Stromal cell of bone marrow (primary cell): ENCODE measurements around the gene DSCAM.
"Not testable (repeated sequence)": the region's sequence is repeated elsewhere in the genome, so short reads cannot be mapped to it uniquely, and the experiment has no call there.

Experiments
- DNase-seq: peaks from one replicate; pipeline ENCODE4 v3.0.0-alpha.2; 2012; ENCODE audit warnings: low read depth

Gene DSCAM

GRCh38 chr21:40452548-40452947 is 394.4 kb downstream of the DSCAM start:
- DNase-seq: no peak

DNA sequence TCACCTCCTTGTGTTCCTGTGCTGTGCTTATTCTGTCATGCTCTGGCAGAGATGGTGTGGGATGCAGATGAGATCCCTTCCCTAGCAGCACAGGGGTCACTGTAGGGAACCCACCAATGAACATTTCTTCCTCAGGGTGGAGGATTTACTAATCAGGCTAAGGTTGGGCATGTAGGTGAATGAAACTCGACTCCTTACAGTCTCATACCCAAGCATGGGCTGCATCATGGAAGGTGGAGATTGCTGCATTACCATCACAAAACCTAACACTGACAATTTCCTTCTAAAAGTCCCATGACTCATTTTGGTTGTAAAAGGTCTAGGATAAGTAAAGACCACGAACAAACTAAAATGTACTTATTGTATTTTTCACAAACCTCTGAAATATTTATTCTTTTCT is 399.9 kb downstream of the DSCAM start:
- DNase-seq: no peak

- no peak for DNase-seq
Measured at GRCh38 chr21:40445349-40445921, 401.5 kb downstream of the DSCAM start.

- DNase-seq: not testable (repeated sequence)
Measured at GRCh38 chr21:40439581-40439980, 407.4 kb downstream of the DSCAM start.

GRCh38 chr21:40438616-40439015 is 408.3 kb downstream of the DSCAM start:
- DNase-seq: no peak

- no peak for DNase-seq
Measured at GRCh38 chr21:40436261-40436660, 410.7 kb downstream of the DSCAM start.

- DNase-seq: no peak
Measured at GRCh38 chr21:40433538-40433937, 413.4 kb downstream of the DSCAM start.

DNA sequence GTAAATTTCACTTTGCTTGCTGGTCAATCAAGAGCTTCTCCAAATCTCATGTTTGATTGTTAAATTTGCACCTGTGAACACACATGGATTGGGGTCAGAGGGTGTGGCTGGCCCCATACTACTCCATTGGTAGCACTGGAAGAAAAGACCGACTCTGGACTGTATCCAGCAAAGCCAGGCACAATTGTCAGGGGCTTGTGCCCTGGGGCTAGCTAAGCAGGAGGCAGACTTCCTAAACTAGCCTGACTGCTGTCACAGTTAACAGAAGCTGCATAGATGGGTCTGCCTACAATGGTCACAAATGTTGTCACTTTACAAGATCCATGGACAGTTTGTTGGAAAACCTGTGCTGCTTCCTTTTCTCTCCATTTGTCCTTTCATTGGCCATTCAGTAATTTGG is 421.0 kb downstream of the DSCAM start:
- no peak for DNase-seq

GRCh38 chr21:40422896-40423635 is 423.9 kb downstream of the DSCAM start:
- DNase-seq: no peak

GRCh38 chr21:40421121-40421520 is 425.8 kb downstream of the DSCAM start:
- no peak for DNase-seq

DNA sequence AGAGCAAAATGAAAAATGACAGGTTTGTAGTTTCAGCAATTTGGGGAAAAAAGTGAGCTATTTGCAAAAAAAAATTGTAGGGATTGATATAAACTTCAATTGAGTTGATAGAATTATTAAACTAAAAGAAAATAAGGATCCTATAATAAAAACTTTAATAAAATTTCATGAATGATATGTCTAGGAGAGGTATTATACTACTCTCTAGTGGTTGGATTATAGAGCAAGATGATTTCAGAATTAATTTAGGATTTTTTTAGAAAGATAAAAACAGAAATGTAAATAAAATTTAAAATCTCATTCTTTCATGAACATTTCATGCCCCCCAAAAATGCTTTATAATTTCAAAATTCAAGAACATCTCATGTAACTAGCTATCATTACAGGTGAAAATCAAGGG is 430.4 kb downstream of the DSCAM start:
- no peak for DNase-seq

GRCh38 chr21:40408561-40408960 is 438.4 kb downstream of the DSCAM start:
- DNase-seq: no peak

GRCh38 chr21:40404396-40404800 is 442.6 kb downstream of the DSCAM start:
- DNase-seq: no peak

GRCh38 chr21:40402884-40403582 is 443.9 kb downstream of the DSCAM start:
- DNase-seq: no peak

- DNase-seq: no peak
Measured at GRCh38 chr21:40395732-40396131, 451.2 kb downstream of the DSCAM start.

DNA sequence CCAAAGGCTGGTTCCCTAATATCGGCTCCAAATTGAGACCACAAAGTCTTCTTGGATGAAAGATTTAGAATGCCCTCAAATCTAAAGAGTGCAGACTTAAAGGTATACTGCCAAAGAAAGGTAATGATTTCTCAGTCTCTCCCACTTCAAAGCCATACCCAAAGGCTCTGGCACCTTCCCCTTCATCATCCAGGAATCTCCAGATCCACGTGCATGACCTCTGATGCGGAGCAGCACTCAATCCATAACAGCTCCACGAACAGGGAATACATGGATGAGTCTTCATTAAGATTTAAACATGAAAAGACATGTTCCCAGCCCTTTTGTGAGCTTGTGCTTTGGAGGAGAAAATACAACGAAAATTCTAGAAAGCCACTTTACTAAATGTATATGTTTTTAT is 453.9 kb downstream of the DSCAM start:
- DNase-seq: no peak

- DNase-seq: no peak
Measured at GRCh38 chr21:40388046-40388445, 458.9 kb downstream of the DSCAM start.

GRCh38 chr21:40386981-40387747 is 459.8 kb downstream of the DSCAM start:
- no peak for DNase-seq

- DNase-seq: no peak
Measured at GRCh38 chr21:40386294-40386911, 460.6 kb downstream of the DSCAM start.

- no peak for DNase-seq
Measured at GRCh38 chr21:40385883-40386282, 461.1 kb downstream of the DSCAM start.

GRCh38 chr21:40383951-40384350 is 463.0 kb downstream of the DSCAM start:
- DNase-seq: no peak

GRCh38 chr21:40381111-40381510 is 465.8 kb downstream of the DSCAM start:
- no peak for DNase-seq
